Ascending aorta (tissue), 2 donors: ENCODE data around the gene KLHL20. TPM values are rescaled to one million over a fixed set of nuclear protein-coding genes. Genes with fewer than 3 reads are reported as not detected.
"Not testable (repeated sequence)": the region's sequence is repeated elsewhere in the genome, so short reads cannot be mapped to it uniquely, and the experiment has no call there.

ENCODE experiments used
- DNase-seq, 2 donors: peaks; one replicate each; pipeline ENCODE4 v3.0.0-alpha.2; 2019; ENCODE audit warnings: low spot score in 2 of 2
- H3K27ac ChIP-seq, 2 donors: fragments of 200-600 bp; sonication (generic); one replicate each; pipeline ENCODE4 v1.5.1; 2016 to 2017; ENCODE audit warnings: mild to moderate bottlenecking in 1 of 2
- H3K27me3 ChIP-seq: fragments of 200-600 bp; sonication (generic); one replicate; pipeline ENCODE4 v1.5.1; 2017
- H3K36me3 ChIP-seq, 2 donors: fragments of 200-600 bp; sonication (generic); one replicate each; pipeline ENCODE4 v1.5.1; 2016
- H3K4me1 ChIP-seq, 2 donors: fragments of 200-600 bp; sonication (generic); one replicate each; pipeline ENCODE4 v1.5.1; 2016 to 2017; ENCODE audit warnings: mild to moderate bottlenecking in 1 of 2
- H3K4me3 ChIP-seq, 2 donors: fragments of 200-600 bp; sonication (generic); one replicate each; pipeline ENCODE4 v1.5.1; 2016 to 2017; ENCODE audit warnings: mild to moderate bottlenecking in 1 of 2
- H3K9me3 ChIP-seq, 2 donors: fragments of 200-600 bp; sonication (generic); one replicate each; pipeline ENCODE4 v1.5.1; 2016
- intact Hi-C: fragments of 100-400 bp; cut with DNase I; formaldehyde crosslinking; loops from one replicate; pipeline ENCODE4 v1.15.1; 2023
- total RNA-seq: library from RNA; depleted of rRNA; stranded (reverse); fragments of >200 nt; gene quantifications from one replicate; pipeline ENCODE4 v1.1.0, GENCODE V29; 2016
- TF ChIP-seq, protein P1 (sequence below), 3 experiments: fragments of 200-600 bp in 2 of 3; fragments of 450-650 bp in 1 of 3; sonication (generic) in 2 of 3; IDR thresholded peaks; one replicate each; pipeline ENCODE4 v1.5.1; 2016 to 2019; ENCODE audit warnings: antibody characterized with exemption in 3 of 3, mild to moderate bottlenecking in 1 of 3, moderate library complexity in 1 of 3

KLHL20 gene
- total RNA-seq, 1 donor from 2014 or later: 15.5 TPM

- Histone ChIP-seq H3K36me3 (peaks cover 26 to 42% of the 10 kb centered on the region in 2 donors), H3K27me3 (no peaks in the 10 kb centered on the region), H3K4me3 (no peak overlapping the region), H3K27ac (no peak overlapping the region), H3K4me1 (no peaks in the 10 kb centered on the region), H3K9me3 (peaks cover 0 to 8% of the 10 kb centered on the region in 2 donors)
- TF ChIP-seq, protein P1, sequence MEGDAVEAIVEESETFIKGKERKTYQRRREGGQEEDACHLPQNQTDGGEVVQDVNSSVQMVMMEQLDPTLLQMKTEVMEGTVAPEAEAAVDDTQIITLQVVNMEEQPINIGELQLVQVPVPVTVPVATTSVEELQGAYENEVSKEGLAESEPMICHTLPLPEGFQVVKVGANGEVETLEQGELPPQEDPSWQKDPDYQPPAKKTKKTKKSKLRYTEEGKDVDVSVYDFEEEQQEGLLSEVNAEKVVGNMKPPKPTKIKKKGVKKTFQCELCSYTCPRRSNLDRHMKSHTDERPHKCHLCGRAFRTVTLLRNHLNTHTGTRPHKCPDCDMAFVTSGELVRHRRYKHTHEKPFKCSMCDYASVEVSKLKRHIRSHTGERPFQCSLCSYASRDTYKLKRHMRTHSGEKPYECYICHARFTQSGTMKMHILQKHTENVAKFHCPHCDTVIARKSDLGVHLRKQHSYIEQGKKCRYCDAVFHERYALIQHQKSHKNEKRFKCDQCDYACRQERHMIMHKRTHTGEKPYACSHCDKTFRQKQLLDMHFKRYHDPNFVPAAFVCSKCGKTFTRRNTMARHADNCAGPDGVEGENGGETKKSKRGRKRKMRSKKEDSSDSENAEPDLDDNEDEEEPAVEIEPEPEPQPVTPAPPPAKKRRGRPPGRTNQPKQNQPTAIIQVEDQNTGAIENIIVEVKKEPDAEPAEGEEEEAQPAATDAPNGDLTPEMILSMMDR (IDR thresholded peaks at IDR 0.05): no peak
- no peak for DNase-seq
- intact Hi-C loops: no loop called here
Measured at GRCh38 chr1:173775578-173776226, 60.9 kb downstream of the KLHL20 start.

GRCh38 chr1:173779936-173780335 is 65.2 kb downstream of the KLHL20 start:
- intact Hi-C loops: no loop called here
- TF ChIP-seq, protein P1 (IDR thresholded peaks at IDR 0.05): no peak

DNA sequence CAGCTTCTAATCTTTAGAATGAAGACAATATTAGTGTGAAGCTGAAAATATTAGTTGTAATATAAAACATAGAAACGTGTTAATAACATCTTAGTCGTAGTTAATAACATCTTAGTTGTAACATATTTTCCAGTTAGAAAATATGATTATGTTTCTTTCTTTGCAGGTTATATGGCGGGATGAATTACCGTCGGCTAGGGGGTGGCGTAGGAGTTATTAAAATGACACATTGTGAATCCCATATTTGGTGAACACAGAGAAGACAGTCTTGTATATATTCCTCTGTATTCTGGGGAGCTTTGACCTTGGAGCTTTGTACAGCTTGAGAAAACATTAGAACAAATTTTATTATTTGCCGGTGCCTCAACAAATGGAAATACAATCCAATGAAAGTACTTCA is 70.2 kb downstream of the KLHL20 start:
- H3K36me3 ChIP-seq: peaks cover 35 to 54% of the 10 kb centered on the region in 2 donors
- TF ChIP-seq, protein P1 (IDR thresholded peaks at IDR 0.05): no peak
- no peak for DNase-seq
- intact Hi-C loops: no loop called here
- no peak overlapping the region for H3K27ac ChIP-seq
- no peaks in the 10 kb centered on the region for H3K27me3 ChIP-seq
- H3K4me1 ChIP-seq: no peaks in the 10 kb centered on the region
- H3K9me3 ChIP-seq: no peaks in the 10 kb centered on the region
- no peak overlapping the region for H3K4me3 ChIP-seq

More at GRCh38 chr1:173779936-173780335, 65.2 kb downstream of the KLHL20 start:
- Histone ChIP-seq H3K36me3 (peaks cover 44 to 76% of the 10 kb centered on the region in 2 donors), H3K27ac (no peak overlapping the region), H3K4me1 (no peaks in the 10 kb centered on the region), H3K27me3 (no peaks in the 10 kb centered on the region), H3K4me3 (no peak overlapping the region), H3K9me3 (peaks cover 0 to 8% of the 10 kb centered on the region in 2 donors)
- DNase-seq: no peak

GRCh38 chr1:173789841-173790240 is 75.1 kb downstream of the KLHL20 start:
- TF ChIP-seq, protein P1 (IDR thresholded peaks at IDR 0.05): no peak
- intact Hi-C loops: no loop called here
- Histone ChIP-seq H3K9me3 (no peaks in the 10 kb centered on the region), H3K4me3 (no peak overlapping the region), H3K27me3 (no peaks in the 10 kb centered on the region), H3K4me1 (no peaks in the 10 kb centered on the region), H3K27ac (no peak overlapping the region), H3K36me3 (peaks cover 12% of the 10 kb centered on the region in 2 donors)
- DNase-seq: no peak

- intact Hi-C loops: no loop called here
- H3K27me3 ChIP-seq: no peaks in the 10 kb centered on the region
- H3K36me3 ChIP-seq: peaks cover 0 to 4% of the 10 kb centered on the region in 2 donors
- H3K9me3 ChIP-seq: no peaks in the 10 kb centered on the region
- no peak overlapping the region for H3K4me3 ChIP-seq
- DNase-seq: no peak
- TF ChIP-seq, protein P1 (IDR thresholded peaks at IDR 0.05): no peak
- H3K4me1 ChIP-seq: no peaks in the 10 kb centered on the region
- no peak overlapping the region for H3K27ac ChIP-seq
Measured at GRCh38 chr1:173798078-173798477, 83.3 kb downstream of the KLHL20 start.

GRCh38 chr1:173799995-173800394 is 85.2 kb downstream of the KLHL20 start:
- intact Hi-C loops, H3K36me3 ChIP-seq, H3K27ac ChIP-seq: not testable (repeated sequence)

More at GRCh38 chr1:173799995-173800394, 85.2 kb downstream of the KLHL20 start:
- H3K4me3 ChIP-seq, H3K9me3 ChIP-seq, DNase-seq, H3K27me3 ChIP-seq, H3K4me1 ChIP-seq: not testable (repeated sequence)
